Measurements from ENCODE around the gene GPR37L1.

DNA sequence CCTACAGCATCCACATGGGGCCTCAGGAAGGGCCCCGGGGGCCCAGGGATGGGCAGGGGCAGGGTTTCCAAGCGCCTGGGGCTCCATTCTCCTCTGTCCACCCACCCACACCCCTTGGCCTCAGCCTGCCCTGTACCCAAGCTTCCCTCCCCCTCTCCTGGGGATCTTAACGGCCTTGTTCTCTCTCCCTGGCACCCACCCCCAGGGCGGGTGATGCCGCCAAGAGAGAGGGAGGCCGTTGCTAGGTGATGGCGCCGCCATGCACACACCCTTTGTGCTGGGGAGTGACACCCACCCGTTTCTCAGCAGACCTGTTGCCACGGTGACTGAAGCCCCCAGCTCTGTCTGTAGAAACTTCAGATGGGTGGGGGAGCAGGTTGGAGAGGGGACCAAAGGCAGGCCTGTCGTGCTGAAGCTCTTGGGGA, 7.6 kb downstream of the GPR37L1 start:
- TF ChIP-seq CTCF (IDR thresholded peaks at IDR 0.05) (no peak), POLR2A (IDR thresholded peaks at IDR 0.05) (no peak)

All from esophagus squamous epithelium (tissue), 4 donors.